Skeletal muscle tissue (tissue), 4 donors: Measurements from ENCODE around the gene FN1. TPM values are rescaled to one million over a fixed set of nuclear protein-coding genes. Genes with fewer than 3 reads are reported as not detected.

ENCODE experiments used
- H3K27ac ChIP-seq: one replicate; pipeline ENCODE4 v1.7.0; 2013; ENCODE audit warnings: mild to moderate bottlenecking, low read depth, low read length, inconsistent platforms
- H3K27me3 ChIP-seq, 3 donors: one replicate each; pipeline ENCODE4 v1.7.0; 2013; ENCODE audit warnings: low read length in 3 of 3; ENCODE audit not compliant: control insufficient read depth in 3 of 3, insufficient read depth in 3 of 3
- H3K36me3 ChIP-seq, 3 donors: one replicate each; pipeline ENCODE4 v1.7.0; 2013; ENCODE audit warnings: low read length in 3 of 3; ENCODE audit not compliant: control insufficient read depth in 3 of 3, insufficient read depth in 3 of 3
- H3K4me1 ChIP-seq, 3 donors: one replicate each; pipeline ENCODE4 v1.7.0; 2013; ENCODE audit warnings: low read length in 3 of 3, mild to moderate bottlenecking in 3 of 3; ENCODE audit not compliant: control insufficient read depth in 3 of 3, insufficient read depth in 3 of 3
- H3K4me3 ChIP-seq, 3 donors: one replicate each; pipeline ENCODE4 v1.7.0; 2013; ENCODE audit warnings: low read length in 3 of 3
- H3K9ac ChIP-seq, 3 donors: one replicate each; pipeline ENCODE4 v1.7.0; 2013; ENCODE audit warnings: low read length in 3 of 3, mild to moderate bottlenecking in 3 of 3, moderate library complexity in 2 of 3, low read depth in 1 of 3
- H3K9me3 ChIP-seq, 3 donors: one replicate each; pipeline ENCODE4 v1.7.0; 2013; ENCODE audit warnings: low read length in 3 of 3; ENCODE audit not compliant: control insufficient read depth in 3 of 3
- total RNA-seq: library from RNA; depleted of rRNA; stranded (reverse); fragments of >200 nt; gene quantifications from one replicate; pipeline ENCODE4 v1.2.3, GENCODE V29; 2014
- donor health status: Osteomylitis.

The FN1 gene
- total RNA-seq, 1 donor from 2014 or later, result 301 TPM

GRCh38 chr2:215388002-215388728, 47.7 kb downstream of the FN1 start:
- Histone ChIP-seq H3K4me3 (no peak overlapping the region), H3K9ac (no peak overlapping the region), H3K36me3 (peaks cover 5 to 29% (median 18%) of the 10 kb centered on the region in 3 donors), H3K4me1 (no peaks in the 10 kb centered on the region), H3K9me3 (no peaks in the 10 kb centered on the region), H3K27ac (no peak overlapping the region), H3K27me3 (no peaks in the 10 kb centered on the region)

GRCh38 chr2:215386566-215386965, 49.3 kb downstream of the FN1 start:
- Histone ChIP-seq H3K4me1 (no peaks in the 10 kb centered on the region), H3K4me3 (no peak overlapping the region), H3K9me3 (no peaks in the 10 kb centered on the region), H3K27ac (no peak overlapping the region), H3K9ac (no peak overlapping the region), H3K36me3 (peaks cover 5 to 30% (median 18%) of the 10 kb centered on the region in 3 donors), H3K27me3 (no peaks in the 10 kb centered on the region)

GRCh38 chr2:215384710-215385109, 51.2 kb downstream of the FN1 start:
- no peak overlapping the region for H3K9ac ChIP-seq
- H3K9me3 ChIP-seq, result no peaks in the 10 kb centered on the region
- H3K4me1 ChIP-seq, result no peaks in the 10 kb centered on the region
- H3K4me3 ChIP-seq, result no peak overlapping the region
- H3K27ac ChIP-seq, result no peak overlapping the region
- H3K36me3 ChIP-seq, result peaks cover 5 to 30% (median 14%) of the 10 kb centered on the region in 3 donors
- H3K27me3 ChIP-seq, result no peaks in the 10 kb centered on the region

- Histone ChIP-seq H3K36me3 (peaks cover 8 to 33% (median 14%) of the 10 kb centered on the region in 3 donors), H3K27ac (no peak overlapping the region), H3K27me3 (no peaks in the 10 kb centered on the region), H3K4me3 (no peak overlapping the region), H3K9ac (no peak overlapping the region), H3K4me1 (no peaks in the 10 kb centered on the region), H3K9me3 (no peaks in the 10 kb centered on the region)
Measured at GRCh38 chr2:215383652-215384279, 52.1 kb downstream of the FN1 start.

- Histone ChIP-seq H3K27ac (no peak overlapping the region), H3K36me3 (peaks cover 8 to 30% (median 12%) of the 10 kb centered on the region in 3 donors), H3K4me1 (no peaks in the 10 kb centered on the region), H3K27me3 (no peaks in the 10 kb centered on the region), H3K9me3 (no peaks in the 10 kb centered on the region), H3K4me3 (no peak overlapping the region), H3K9ac (no peak overlapping the region)
Measured at GRCh38 chr2:215382480-215382879, 53.4 kb downstream of the FN1 start.

- no peak overlapping the region for H3K4me3 ChIP-seq
- H3K9me3 ChIP-seq, result no peaks in the 10 kb centered on the region
- no peaks in the 10 kb centered on the region for H3K4me1 ChIP-seq
- H3K27ac ChIP-seq, result no peak overlapping the region
- H3K27me3 ChIP-seq, result no peaks in the 10 kb centered on the region
- H3K9ac ChIP-seq, result no peak overlapping the region
- peaks cover 8 to 30% (median 16%) of the 10 kb centered on the region in 3 donors for H3K36me3 ChIP-seq
Measured at GRCh38 chr2:215382011-215382410, 53.9 kb downstream of the FN1 start.

GRCh38 chr2:215380699-215381098, 55.2 kb downstream of the FN1 start:
- Histone ChIP-seq H3K4me1 (no peaks in the 10 kb centered on the region), H3K4me3 (no peak overlapping the region), H3K9ac (no peak overlapping the region), H3K9me3 (no peaks in the 10 kb centered on the region), H3K36me3 (peaks cover 11 to 31% (median 16%) of the 10 kb centered on the region in 3 donors), H3K27me3 (no peaks in the 10 kb centered on the region), H3K27ac (no peak overlapping the region)

GRCh38 chr2:215379948-215380347, 55.9 kb downstream of the FN1 start:
- Histone ChIP-seq H3K9ac (no peak overlapping the region), H3K27ac (no peak overlapping the region), H3K36me3 (peaks cover 13 to 37% (median 20%) of the 10 kb centered on the region in 3 donors), H3K27me3 (no peaks in the 10 kb centered on the region), H3K4me1 (no peaks in the 10 kb centered on the region), H3K9me3 (no peaks in the 10 kb centered on the region), H3K4me3 (no peak overlapping the region)

- Histone ChIP-seq H3K4me3 (no peak overlapping the region), H3K4me1 (no peaks in the 10 kb centered on the region), H3K9me3 (no peaks in the 10 kb centered on the region), H3K36me3 (peaks cover 19 to 45% (median 26%) of the 10 kb centered on the region in 3 donors), H3K27ac (no peak overlapping the region), H3K27me3 (no peaks in the 10 kb centered on the region), H3K9ac (no peak overlapping the region)
Measured at GRCh38 chr2:215379039-215379438, 56.8 kb downstream of the FN1 start.

- H3K27ac ChIP-seq, result no peak overlapping the region
- no peaks in the 10 kb centered on the region for H3K27me3 ChIP-seq
- H3K9ac ChIP-seq, result no peak overlapping the region
- no peak overlapping the region for H3K4me3 ChIP-seq
- H3K36me3 ChIP-seq, result peaks cover 17 to 43% (median 17%) of the 10 kb centered on the region in 3 donors
- no peaks in the 10 kb centered on the region for H3K4me1 ChIP-seq
- no peaks in the 10 kb centered on the region for H3K9me3 ChIP-seq
Measured at GRCh38 chr2:215378045-215378444, 57.8 kb downstream of the FN1 start.
